NOMO-1 treated with dmso at 0.1 percent for 144 hours (cell line): ENCODE measurements around the gene SEC11A.
"Not testable (repeated sequence)": the region's sequence is repeated elsewhere in the genome, so short reads cannot be mapped to it uniquely, and the experiment has no call there.

ENCODE experiments used
- DNase-seq: peaks from one replicate; lab custom pipeline; 2025; ENCODE audit not compliant: unreplicated experiment; lab: John Stamatoyannopoulos, UW

Gene SEC11A

DNA sequence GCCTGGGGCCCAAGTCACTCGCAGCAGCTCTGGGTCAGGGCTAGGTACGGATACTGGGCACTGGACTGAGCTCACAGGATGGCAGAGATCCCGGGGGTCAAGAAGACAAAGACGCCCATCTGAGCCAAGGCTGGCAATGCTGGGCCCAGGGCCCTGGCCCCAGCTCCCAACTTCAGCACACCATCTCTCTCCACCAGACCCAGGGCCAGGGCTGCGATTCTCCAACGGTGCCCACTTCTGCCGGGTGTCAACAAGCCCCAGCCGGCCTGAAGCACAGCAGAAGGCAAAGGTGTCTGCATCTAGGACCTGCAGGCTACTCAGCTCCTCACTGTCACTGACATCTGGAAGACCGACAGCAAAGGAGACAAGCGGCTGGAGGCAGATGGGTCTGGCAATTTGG lies 70.4 kb downstream of the SEC11A start:
- no peak for DNase-seq

GRCh38 chr15:84643838-84644237 lies 72.1 kb downstream of the SEC11A start:
- no peak for DNase-seq

DNA sequence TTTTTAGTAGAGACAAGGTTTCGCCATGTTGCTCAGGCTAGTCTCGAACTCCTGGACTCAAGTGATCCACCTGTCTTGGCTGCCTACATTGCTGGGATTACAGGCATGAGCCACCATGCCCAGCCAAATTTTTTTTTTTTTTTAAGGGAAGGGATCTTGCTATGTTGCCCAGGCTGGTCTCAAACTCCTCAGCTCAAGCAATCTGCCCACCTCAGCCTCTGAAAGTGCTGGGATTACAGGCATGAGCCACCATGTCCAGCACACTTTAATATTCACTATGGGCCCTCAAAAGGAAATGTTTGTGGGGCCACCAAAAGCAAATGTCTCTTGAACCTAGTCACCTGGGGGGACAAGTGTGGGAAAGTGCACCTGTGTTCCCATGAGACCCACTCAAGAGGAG lies 73.3 kb downstream of the SEC11A start:
- not testable (repeated sequence) for DNase-seq

GRCh38 chr15:84641871-84642270 lies 74.1 kb downstream of the SEC11A start:
- DNase-seq: not testable (repeated sequence)

- DNase-seq: no peak
Measured at GRCh38 chr15:84638103-84638502, 77.8 kb downstream of the SEC11A start.

GRCh38 chr15:84634228-84634837 lies 81.6 kb downstream of the SEC11A start:
- DNase-seq: no peak

DNA sequence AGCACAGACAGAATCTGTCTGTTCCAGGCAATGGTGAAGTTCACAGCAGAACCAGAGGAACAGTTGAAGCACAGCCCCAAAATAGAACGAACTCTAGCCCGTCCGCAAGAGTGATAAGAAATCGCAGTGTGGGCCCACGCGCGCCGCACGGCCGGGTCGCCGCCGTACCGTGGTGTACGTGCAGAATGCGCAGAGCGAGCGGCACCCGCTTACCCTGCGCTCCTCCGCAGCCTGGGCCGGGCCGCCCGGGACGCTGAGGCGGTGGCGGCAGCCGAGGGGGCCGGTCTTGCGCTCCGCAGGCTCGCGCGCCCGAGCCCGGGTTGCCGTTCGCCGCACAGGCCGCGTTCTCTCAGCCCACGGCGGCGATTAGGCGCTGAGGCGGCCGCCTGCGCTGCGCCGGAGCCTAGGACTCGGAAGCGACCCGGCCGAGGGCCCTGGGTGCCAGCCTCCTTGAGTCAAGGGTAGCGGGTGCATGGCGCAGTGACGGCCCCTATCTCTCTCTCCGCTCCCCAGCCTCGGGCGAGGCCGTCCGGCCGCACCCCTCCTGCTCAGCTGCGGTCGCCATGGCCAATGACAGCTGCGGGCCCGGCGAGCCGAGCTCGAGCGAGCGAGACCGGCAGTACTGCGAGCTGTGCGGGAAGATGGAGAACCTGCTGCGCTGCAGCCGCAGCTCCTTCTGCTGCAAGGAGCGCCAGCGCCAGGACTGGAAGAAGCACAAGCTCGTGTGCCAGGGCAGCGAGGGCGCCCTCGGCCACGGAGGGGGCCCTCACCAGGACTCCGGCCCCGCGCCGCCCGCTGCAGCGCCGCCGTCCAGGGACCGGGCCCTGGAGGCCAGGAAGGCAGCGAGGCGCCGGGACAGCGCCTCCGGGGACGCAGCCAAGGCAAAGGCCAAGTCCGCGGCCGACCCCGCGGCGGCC lies 82.4 kb downstream of the SEC11A start:
- DNase-seq: peak; percentile 30

- DNase-seq: no peak
Measured at GRCh38 chr15:84631706-84632272, 84.2 kb downstream of the SEC11A start.

GRCh38 chr15:84629033-84629432 lies 86.9 kb downstream of the SEC11A start:
- DNase-seq: no peak

DNA sequence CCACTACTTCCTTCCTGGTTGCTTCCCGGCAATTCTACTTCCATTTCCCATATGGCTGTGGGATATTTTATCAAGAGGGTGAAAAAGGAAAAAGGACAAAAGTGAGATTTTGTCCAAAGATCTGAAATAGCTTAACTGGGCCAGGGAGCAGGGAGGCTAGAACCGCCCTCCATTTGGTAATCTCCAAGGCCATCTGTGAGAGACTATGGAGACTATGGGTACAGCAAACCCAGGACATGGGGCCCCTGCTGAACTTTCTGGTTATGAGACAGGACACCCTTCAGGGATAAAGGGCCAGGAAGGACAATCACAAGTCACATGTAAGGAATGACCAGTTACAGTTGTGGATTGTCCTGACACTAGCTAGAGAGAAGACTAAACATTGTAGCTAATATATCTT lies 90.8 kb downstream of the SEC11A start:
- DNase-seq: no peak

DNA sequence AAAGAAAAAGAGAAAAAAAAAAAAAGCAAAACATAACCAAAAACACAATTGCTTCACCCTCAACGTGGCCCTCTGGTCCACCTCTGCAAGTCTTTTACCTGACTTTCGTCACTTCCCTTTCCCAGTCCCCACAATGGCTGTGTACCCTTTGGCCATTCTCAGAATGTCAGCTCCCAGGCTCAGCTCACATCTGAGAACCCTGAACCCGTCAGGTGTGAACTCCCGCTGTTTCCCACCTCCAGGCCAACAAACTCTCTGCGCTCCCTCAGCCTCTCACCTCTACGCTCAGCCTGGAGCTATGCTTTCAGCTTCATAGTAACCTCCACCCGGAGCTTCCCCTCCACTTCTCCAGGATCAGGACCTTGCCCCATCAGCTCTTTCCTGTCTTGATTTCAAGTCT lies 91.6 kb downstream of the SEC11A start:
- no peak for DNase-seq

GRCh38 chr15:84621358-84621979 lies 94.5 kb downstream of the SEC11A start:
- DNase-seq: no peak

DNA sequence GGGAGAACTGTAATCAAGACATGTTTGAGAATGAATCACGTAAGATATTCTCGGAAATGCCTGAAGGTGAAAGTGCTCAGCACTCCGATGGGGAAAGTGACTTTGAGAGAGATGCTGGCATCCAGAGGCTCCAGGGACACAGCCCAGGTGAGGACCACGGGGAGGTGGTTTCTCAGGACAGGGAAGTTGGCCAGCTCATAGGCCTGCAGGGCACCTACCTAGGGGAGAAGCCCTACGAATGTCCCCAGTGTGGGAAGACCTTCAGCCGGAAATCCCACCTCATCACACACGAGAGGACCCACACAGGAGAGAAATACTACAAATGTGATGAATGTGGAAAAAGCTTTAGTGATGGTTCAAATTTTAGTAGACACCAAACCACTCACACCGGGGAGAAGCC lies 95.3 kb downstream of the SEC11A start:
- DNase-seq: no peak
